GM19468 (cell line): ENCODE measurements around the gene IPMK.
"Not testable (repeated sequence)": the region's sequence is repeated elsewhere in the genome, so short reads cannot be mapped to it uniquely, and the experiment has no call there.

Source experiments
- ATAC-seq: cut with Tn5 transposase; IDR thresholded peaks from one replicate; pipeline ENCODE4 v1.9.1; 2021; ENCODE audit warnings: mild to moderate bottlenecking, moderate library complexity, moderate number of reproducible peaks; ENCODE audit not compliant: unreplicated experiment; ENCODE audit errors: extremely low read depth

The IPMK gene

GRCh38 chr10:58268454-58268945 lies 806 bp upstream of the IPMK start:
- ATAC-seq, result no peak

GRCh38 chr10:58266826-58267712 lies 625 bp downstream of the IPMK start:
- no peak for ATAC-seq

GRCh38 chr10:58266003-58266825 lies 1.5 kb downstream of the IPMK start:
- ATAC-seq, result no peak

- no peak for ATAC-seq
Observed at GRCh38 chr10:58265249-58265648, 2.4 kb downstream of the IPMK start.

- ATAC-seq, result no peak
Observed at GRCh38 chr10:58264780-58265179, 2.9 kb downstream of the IPMK start.

- ATAC-seq, result no peak
Observed at GRCh38 chr10:58262766-58263165, 4.9 kb downstream of the IPMK start.

- no peak for ATAC-seq
Observed at GRCh38 chr10:58260334-58260733, 7.4 kb downstream of the IPMK start.

- no peak for ATAC-seq
Observed at GRCh38 chr10:58258977-58259692, 8.6 kb downstream of the IPMK start.

GRCh38 chr10:58256013-58256780 lies 11.5 kb downstream of the IPMK start:
- ATAC-seq, result not testable (repeated sequence)

GRCh38 chr10:58254644-58255043 lies 13.1 kb downstream of the IPMK start:
- ATAC-seq, result no peak

GRCh38 chr10:58253184-58253583 lies 14.5 kb downstream of the IPMK start:
- no peak for ATAC-seq

- ATAC-seq, result not testable (repeated sequence)
Observed at GRCh38 chr10:58244666-58245065, 23.0 kb downstream of the IPMK start.

GRCh38 chr10:58244242-58244641 lies 23.5 kb downstream of the IPMK start:
- not testable (repeated sequence) for ATAC-seq

- not testable (repeated sequence) for ATAC-seq
Observed at GRCh38 chr10:58243801-58244200, 23.9 kb downstream of the IPMK start.

- no peak for ATAC-seq
Observed at GRCh38 chr10:58243269-58243668, 24.4 kb downstream of the IPMK start.

- ATAC-seq, result no peak
Observed at GRCh38 chr10:58241346-58241745, 26.3 kb downstream of the IPMK start.

- no peak for ATAC-seq
Observed at GRCh38 chr10:58240531-58240930, 27.2 kb downstream of the IPMK start.

- no peak for ATAC-seq
Observed at GRCh38 chr10:58239561-58240169, 28.0 kb downstream of the IPMK start.
